NB4 (cell line): ENCODE results near the gene BSG.

Experiments used
- CTCF ChIP-seq: IDR thresholded peaks from one replicate; pipeline ENCODE4 v1.5.1; 2012; ENCODE audit warnings: low read depth, low read length
- POLR2A ChIP-seq: IDR thresholded peaks from 2 replicates; pipeline ENCODE4 v1.6.1; 2011; ENCODE audit warnings: mild to moderate bottlenecking; ENCODE audit not compliant: insufficient read length; ENCODE audit errors: extremely low read depth

GRCh38 chr19:567296-567900 lies 5.0 kb upstream of the BSG start:
- TF ChIP-seq CTCF (no peak), POLR2A (no peak)
